GM21737 (cell line): ENCODE results near the gene KIF26B.
"Not testable (repeated sequence)": the region's sequence is repeated elsewhere in the genome, so short reads cannot be mapped to it uniquely, and the experiment has no call there.

ENCODE experiments used
- ATAC-seq: cut with Tn5 transposase; IDR thresholded peaks from one replicate; pipeline ENCODE4 v1.9.1; 2021; ENCODE audit warnings: mild to moderate bottlenecking, moderate library complexity; ENCODE audit not compliant: unreplicated experiment

KIF26B gene

DNA sequence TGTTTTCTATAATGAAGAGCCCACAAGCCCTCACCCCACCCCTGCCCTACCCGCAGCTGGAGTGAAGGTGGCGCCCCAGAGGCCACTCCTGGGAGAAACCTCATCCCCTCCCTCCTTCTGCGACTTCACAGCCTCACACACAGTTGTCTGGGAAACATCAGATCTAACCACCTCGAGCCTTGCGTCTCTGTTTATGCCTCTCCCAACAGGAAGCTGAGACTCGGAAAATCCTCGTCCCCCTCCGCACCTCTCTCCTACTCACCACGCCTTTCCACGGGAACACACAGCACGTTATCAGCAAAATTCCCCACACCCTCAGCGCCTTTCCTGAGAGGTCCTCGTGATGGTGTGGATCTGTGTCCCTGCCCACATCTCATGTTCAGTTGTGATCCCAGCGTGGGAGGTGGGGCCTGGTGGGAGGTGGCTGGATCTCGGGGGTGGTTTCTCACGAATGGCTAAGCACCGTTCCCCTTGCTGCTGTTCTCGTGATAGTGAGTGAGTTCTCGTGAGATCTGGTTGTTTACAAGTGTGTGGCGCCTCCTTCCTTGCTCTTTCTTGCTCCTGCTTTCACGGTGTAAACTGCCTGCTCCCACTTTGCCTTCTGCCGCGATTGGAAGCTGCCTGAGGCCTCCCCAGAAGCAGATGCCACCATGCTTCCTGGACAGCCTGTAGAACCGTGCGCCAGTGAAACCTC is 190.6 kb downstream of the KIF26B start:
- ATAC-seq = no peak

DNA sequence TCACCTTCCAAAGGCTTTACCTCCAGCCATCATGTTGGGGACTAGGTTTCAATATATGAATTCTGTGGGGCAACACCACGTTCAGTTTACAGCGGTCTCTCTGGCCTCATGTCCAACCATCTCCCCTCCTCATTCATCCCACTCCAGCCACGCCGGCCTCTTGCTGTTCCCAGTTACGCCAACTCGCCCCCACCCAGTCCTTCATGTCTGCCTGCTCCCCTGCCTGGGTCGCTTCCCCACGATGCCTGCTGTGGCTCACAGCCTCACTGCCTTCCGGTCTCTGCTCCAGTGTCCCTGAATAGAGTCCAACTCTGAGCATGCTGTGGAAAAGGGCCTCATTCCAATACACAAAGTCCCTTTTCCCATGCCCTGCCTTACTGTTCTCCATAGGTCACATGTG is 193.8 kb downstream of the KIF26B start:
- no peak for ATAC-seq

DNA sequence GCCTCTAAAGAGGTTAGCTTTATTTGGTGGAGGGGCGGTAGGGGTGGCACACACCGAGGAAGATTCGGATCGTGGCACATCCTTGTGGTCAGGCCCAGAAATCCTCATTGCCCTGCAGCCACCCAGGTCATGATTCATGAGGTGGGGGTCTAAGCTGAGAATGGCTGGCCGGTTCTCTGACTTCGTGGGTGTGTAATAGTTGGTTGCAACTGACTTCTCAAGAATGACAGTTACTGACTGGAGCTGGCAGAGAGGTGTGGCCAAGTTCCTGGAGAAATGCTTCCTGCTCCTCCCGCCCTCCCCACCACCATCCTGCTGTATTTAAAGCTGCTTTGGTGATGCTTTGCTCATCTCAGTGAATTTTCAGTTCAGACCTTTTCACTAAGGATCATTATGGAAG is 198.6 kb downstream of the KIF26B start:
- no peak for ATAC-seq

DNA sequence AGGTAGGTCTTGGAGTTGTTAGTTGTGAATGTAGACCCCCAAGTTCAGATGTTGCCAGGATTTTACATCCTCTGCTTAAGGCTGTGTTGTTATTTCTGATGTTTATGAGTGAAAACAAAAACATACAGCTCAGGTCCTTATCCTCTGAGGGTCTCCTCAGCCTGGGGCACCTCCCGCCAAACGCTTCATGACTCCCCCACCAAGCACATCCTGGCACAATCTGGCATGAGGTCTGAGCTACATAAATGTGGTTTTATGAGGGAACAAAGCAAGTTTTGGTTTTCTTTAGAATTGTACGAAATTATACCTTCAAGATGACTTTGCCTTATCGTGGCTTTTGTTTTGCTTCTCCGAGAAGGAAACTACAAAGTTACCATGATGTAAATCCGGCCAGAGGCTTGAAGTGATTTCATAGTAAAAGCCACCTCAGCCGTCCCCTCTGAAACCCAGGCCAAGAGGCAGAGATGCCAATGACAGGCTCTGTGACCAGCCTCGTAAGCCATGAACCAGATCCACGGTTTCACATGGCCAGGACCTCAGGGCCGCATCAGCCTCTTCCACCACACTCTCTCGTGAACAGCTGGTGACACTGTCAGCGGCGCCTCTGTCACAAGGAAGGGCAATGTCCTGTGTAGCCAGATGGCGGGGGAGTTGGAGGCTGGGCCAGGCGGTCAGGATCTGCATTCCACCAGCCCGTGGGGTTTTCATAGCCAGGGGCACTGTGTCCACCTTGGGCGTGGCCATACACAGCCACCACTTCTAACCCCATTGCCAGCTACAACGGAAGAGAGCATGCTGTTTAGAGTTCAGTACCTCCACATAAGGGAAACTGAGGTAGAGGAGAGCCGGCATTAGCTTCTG is 199.4 kb downstream of the KIF26B start:
- no peak for ATAC-seq

- not testable (repeated sequence) for ATAC-seq
Measured at GRCh38 chr1:245355851-245356630, 201.3 kb downstream of the KIF26B start.

- no peak for ATAC-seq
Measured at GRCh38 chr1:245356891-245357585, 202.3 kb downstream of the KIF26B start.

DNA sequence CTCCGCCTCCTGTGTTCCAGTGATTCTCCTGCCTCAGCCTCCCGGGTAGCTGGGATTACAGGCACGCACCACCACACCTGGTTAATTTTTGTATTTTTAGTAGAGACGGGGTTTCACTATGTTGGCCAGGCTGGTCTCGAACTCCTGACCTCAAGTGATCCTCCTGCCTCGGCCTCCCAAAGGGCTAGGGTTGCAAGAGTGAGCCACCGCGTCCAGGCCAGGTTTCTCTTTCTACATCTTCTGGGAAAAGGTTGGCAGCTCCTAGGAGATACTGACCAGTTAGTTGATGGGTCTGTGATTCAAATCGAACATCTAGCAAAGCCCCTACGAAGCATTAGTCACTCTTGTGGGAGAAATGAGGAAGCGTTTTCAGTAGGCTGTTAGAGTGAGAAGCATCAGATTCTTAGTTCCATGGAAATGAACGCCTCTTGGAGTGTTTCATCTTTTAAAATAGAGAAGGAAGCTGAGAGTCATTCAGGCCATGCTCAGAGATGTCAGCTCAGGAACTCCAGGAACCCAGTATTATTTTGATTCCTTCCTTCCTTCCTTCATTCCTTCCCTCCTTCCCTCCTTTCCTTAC is 204.4 kb downstream of the KIF26B start:
- not testable (repeated sequence) for ATAC-seq

DNA sequence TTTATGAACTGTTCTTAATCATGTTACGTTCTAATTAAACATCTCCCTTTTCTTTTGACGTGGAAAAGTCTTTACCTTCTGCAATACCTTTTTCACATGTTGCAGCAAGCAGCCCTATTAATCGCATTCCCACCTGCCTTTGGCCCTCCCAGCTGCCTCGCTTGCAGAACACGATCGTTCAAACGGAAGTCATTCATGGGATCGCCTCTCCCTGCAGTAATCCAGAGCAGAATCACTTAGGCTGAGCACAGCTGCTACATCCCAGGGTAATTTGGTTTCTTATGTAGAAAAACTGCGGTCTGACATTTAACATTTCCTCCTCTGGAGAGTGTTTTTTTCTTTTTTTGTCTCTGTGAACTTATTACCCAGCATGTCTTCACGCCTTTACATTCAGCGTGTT is 206.3 kb downstream of the KIF26B start:
- no peak for ATAC-seq

GRCh38 chr1:245361951-245362350 is 207.2 kb downstream of the KIF26B start:
- ATAC-seq = no peak

GRCh38 chr1:245363461-245364200 is 208.8 kb downstream of the KIF26B start:
- no peak for ATAC-seq

DNA sequence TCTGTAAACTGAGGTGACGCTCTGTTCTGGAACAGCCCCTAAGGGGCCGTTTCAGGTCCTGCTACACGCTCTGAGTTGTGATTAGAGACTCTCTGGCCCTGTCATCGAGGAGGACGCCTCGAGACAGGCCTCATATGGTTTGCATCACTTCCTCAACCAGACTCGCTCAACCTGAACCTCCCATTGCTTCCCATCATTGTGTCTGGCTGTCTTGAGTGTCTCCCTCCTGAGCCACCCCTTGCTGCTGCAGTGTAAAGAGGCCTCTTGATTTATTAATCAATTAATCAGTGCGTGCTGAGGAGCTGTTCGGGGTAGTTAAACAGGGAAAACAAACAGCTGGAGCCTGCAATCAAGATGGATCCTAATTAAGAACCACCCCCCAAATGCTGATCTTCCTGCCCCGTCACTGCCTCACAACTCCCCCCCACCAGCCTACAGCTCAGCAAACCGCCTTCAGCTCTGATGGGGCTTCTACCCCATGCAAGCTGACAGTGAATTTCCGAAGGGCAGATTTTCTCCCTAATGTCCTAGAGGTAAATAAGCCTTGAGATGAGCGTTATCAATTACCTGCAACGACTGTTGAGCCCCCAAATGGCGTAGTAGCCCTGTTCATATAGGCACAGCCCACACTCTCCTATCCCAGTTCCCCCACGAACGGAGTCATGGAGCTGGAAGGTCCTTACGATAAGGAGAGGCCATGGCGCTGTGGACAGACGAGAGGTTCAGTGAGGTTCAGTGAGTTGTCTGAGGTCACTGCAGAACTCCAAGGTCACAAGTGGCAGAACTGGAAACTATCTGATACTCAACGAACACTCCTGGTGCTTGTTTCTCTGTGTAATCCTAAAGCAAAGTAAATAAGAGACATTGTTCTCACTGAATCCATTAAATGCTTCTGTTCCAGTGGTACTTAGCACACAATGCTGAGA is 210.6 kb downstream of the KIF26B start:
- ATAC-seq = no peak

- no peak for ATAC-seq
Measured at GRCh38 chr1:245366886-245367285, 212.1 kb downstream of the KIF26B start.

- no peak for ATAC-seq
Measured at GRCh38 chr1:245370175-245370825, 215.5 kb downstream of the KIF26B start.

DNA sequence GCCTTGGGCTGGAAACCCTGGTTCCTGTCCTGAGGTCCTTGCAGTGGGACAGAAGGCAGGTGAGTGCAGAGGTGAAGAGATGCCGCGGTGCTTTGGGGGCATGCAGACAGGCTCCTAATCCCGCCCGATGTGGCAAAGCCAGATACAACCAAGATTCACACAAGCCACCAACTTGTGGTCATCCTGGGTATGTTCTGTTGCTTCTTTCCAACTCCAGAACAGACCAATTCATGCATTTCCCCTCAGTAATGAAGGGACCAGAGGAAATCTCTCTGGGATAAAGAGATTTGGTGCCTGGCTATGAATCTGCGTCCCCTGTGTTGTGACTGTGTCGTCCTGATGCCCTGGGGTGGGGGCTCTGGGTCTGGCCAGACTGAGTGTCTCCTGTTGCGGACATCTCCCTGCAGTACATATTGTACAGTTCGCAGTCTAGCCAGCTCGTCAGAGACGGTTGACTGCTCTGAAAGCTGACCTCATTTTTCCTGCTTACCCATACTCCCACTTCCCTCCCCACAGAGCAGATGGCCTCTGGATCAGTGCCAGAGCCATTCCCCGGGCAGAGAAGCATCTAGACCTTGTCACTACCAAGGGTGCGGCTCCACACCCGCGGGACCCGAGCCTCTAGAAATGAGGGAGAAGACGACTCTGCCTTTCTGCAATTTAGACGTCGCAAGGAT is 216.3 kb downstream of the KIF26B start:
- ATAC-seq = no peak

DNA sequence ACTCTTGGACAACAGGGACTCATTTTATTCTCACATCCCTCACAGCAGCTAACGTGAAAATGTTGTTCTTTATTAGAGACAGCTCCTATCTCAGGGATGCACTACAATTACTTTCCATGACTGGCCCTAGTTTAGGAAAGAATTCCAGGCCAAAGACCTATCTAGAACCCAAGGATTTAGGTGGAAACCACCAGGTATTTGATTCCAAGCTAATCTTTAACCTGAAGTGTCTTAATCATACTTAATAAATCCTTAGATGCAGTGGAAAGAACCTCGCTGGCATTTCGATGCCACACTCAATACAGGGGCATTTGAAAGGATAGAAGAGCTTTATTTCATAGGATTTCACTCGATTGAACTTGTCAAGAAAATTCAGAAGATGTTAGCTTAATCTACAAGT is 218.3 kb downstream of the KIF26B start:
- ATAC-seq = no peak

- no peak for ATAC-seq
Measured at GRCh38 chr1:245375789-245376460, 221.1 kb downstream of the KIF26B start.

DNA sequence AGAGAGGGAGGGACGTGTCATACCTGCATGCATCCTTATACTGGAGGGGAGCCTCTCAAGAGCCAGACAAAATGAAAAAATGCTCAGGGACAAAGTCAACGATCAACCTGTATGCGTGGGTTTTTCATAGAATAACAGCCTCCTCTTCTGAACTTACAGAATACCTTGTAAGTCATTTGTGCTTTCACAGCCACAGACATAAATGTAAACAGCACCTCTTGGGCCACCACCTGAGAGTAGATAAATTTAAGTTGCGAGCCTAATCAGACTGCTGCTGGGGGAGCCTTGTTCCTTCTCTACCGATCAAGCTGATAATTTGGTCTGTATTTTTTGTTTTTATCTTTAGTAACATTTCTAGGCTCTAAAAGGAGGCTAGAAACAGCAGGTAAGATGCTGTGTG is 223.1 kb downstream of the KIF26B start:
- ATAC-seq = no peak
